HG03460 (cell line): ENCODE measurements around the gene SMPD1.
A peak's percentile ranks its signal among the peaks of the same experiment; 100 is the strongest.

Experiments
- ATAC-seq: cut with Tn5 transposase; IDR thresholded peaks from one replicate; pipeline ENCODE4 v1.9.1; 2021; ENCODE audit not compliant: unreplicated experiment

The SMPD1 gene

DNA sequence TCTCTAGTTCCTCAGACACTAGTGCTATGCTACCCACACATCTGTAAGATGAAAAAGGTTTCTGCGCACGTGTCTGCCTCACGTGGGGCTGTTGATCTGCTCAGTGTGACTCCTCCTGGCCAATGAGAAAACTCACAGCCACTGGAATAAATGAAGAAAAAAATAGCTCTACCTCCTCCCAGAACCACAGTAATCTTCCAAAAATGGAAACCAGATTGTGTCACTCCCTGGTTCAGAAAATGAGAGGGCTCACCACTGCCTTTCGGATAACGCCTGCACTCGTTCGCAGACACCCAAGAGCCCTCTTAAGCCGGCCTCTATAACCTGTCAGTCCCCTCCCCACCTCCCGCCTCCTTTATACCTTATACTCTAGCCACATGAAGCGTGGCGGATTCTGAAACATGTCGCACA is 23.5 kb downstream of the SMPD1 start:
- no peak for ATAC-seq

DNA sequence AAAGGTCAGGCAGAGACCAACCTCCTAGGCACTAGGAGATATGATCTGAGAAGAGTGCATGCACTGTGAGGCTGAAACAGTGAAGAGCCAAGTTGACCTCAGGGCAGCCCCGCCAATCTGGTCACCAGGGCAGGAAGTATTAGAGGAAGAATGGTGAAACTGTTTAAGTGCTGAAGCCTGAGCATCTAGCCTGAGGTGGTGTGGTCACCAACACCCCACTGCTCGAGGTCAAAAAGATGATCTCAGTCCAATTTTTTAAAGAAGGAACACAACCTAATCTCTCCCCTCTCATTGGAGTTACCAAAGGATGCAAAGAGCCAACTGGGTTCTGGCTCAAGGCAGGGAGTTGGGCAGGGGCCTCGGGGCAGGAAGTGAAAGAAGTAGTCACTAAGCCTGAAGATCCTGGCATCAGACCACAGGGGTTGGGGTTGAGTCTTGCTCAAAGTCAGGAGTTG is 24.6 kb downstream of the SMPD1 start:
- peak; percentile 45 for ATAC-seq

DNA sequence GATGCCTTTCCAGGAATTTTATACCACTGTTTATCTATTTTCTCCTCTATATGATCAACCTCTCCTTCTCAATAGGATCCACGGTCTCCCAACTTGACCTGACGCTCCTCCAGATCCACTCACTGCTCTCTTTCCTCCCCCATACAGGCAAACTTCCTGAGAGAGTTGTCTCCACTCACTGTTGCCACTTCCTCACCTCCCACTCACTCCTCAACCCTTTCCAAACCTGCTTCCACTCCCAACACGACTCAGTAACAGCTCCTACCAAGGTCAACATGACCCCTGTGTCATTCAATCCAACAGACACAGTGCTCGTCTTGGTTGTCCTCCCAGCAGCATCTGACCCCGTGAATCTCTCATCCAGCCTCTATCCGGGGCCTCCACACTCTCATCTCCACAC is 25.5 kb downstream of the SMPD1 start:
- no peak for ATAC-seq

DNA sequence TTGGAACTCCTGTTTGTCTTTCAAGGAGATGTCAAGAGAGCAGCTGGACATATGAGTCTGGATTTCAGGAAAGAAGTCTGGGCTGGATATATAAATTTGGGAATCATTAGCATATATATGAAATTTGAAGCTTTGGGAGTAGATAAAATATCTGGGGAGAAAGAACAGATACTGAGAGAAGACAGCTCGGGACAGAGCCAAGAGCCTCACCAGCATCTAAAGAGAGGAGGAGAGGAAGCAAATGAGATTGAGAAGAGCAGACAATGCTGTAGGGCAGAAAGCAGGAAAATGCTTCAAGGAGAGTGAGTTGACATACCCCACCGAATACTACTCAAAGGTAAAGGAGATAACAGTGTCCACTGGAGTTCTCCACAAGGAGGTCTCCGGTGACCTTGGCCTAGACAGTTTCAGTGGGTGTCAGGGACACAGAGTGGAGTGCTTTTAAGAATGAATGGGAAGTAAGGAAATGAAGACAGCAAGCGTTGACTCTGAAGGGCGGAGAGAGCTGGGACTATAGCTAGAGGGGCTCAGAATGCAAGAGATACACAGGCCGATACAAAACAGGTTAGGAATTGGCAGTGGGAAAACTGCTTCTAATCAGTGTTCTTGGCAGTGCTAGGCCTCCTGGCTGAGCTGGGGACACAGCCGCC is 27.8 kb downstream of the SMPD1 start:
- ATAC-seq = no peak

DNA sequence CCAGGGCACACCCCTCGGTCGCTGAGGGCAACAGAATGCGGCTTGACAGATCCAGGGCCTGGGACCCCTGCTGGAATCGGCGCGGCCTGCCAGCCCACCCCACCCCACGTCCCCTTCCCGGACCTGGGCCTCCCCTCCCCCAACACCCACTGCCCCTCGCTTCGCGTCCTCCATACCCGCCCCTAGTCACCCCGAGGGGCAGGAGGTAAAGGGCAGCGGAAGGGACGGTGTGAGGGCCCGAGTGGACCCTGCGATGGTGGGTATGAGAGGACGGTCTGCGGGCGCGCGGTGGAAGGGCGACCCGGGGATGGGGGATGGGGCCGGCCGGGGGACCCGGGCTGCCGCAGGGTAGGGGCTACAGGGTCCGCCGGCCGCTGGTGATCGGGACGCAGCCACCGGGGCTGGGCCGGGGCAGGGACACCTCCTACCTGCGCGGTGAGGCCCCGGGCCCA is 28.3 kb downstream of the SMPD1 start:
- no peak for ATAC-seq

DNA sequence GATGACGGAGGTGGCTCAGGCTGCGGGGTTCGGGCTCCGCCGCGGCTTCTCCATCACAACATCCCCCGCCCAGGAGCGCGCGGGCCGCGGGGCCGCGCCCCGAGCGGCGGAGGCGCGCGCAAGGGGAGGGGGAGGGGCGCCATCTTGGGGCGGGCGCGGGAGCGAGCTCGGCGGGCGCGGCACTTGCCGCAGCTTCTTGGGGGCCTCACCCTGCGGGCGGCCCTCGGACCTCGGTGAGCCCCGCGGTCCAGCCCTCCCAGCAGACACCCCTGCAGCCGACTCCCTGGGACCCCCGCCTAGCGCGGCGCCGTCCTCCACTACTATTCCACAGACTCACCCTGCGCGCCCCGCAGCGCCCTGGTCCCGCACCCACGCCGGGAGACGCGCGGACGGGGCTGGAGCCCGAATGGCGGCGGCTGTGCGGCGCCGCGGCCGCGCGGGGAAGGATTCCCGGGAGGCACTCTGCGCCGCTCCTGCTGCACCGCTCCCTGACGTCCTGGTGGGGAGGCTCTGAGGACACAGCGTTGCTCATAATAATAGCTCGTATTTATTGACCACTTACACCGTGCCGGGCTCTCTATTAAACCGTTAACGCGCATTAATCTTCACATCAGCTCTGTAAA is 28.8 kb downstream of the SMPD1 start, which contains the start of gene APBB1:
APBB1 (minus strand) TSS at position 86 of the 623 bp plus-strand sequence. CDS start 7,747 bp downstream, outside the sequence.
- ATAC-seq = no peak

DNA sequence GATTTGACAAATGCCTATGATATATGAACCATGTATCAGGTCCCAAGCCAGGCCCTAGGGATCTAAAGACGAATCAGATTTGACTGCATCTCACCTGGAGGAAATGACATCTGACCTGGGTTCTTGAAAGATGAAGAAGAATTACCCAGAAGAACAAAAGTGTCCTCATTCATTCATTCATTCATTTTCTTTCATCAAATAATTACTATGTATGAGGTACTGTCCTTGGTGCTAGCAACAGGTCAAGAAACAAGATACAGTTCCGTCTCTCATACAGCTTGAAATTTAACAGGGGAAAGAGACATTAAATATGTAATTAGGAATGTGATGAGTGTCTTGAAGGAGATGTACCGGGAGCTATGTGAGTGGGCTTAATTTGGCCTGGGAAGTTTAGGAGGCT is 30.4 kb downstream of the SMPD1 start:
- ATAC-seq = no peak

DNA sequence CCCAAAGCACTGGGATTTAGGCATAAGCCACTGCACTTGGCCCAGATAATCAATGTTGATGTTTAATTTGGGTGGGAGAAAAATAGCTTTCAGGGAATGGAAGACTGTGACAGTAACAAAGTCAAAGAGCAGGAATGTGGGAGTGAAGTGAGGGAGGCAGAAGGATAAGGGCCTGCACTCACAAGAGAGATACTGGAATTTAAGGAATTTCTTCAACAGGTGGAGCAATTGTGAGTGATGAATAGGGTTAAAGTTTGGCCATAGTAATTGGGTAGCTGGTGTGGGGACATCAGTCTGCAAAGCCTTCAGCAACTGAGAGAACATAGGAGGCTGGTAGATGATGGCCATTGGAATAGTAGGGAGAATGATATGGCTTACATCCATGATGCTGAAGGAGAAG is 37.2 kb downstream of the SMPD1 start:
- ATAC-seq = no peak

DNA sequence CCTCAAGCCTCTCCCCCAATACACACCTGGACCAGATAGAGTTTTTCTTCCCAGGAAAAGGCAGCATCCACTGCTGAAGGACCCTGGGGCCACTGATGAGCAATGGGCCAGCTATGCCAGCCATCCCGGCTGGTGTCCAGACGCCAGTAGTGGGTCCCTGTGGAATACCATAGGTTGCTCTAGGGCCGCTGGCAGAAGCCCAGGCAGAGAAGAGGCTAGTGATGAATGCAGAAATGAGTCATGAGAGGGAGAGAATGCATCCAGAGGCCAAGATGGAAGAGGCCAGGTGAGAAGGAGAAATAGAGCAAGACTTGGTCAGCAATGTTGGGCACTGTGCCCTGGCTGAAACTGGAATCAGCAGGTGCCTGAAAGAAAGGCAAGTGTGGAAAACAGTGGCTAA is 41.6 kb downstream of the SMPD1 start:
- no peak for ATAC-seq

DNA sequence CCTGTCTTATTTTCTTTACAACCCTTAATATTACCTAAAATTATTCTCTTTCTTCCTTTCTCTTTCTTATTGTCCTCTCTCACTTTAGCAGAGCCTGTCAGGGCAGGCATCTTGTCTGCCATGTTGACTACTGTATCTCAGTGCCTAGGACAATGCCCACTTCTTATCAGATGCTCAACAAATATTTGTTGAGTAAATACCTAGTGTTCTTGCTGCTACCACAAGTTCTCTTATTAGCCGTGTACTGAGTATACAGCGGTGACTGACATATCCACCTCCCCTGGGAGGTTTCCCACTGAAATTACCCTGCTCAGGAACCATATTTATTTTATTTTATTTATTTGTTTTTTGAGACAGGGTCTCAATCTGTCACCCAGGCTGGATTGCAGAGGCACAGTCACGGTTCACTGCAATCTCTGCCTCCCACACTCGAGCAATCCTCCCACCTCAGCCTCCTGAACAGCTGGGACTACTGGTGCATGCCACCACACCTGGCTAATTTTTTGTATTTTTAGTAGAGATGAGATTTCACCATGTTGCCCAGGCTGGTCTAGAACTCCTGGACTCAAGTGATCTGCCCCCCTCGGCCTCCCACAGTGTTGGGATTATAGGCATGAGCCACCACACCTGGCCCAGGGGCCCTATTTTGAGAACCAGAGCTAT is 43.9 kb downstream of the SMPD1 start:
- ATAC-seq = no peak

DNA sequence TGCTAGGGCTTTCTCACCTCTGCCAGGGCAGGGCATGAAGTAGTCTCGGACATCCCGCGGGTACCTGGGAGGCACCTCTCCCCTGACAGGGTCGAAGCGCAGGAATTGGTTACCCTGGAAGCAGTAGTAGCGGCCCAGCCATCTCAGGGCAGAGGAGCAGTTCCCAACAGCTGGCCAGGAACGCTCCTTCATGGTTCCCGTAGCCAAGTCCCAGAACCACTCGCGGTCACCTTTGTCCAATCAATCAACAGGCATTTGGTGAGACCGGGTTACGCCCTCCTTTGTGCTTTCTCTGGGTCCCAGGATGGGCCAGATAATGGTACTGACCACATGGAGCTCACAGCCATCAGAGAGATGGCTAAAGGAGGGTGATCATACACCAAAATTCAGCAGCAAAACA is 47.1 kb downstream of the SMPD1 start:
- no peak for ATAC-seq

DNA sequence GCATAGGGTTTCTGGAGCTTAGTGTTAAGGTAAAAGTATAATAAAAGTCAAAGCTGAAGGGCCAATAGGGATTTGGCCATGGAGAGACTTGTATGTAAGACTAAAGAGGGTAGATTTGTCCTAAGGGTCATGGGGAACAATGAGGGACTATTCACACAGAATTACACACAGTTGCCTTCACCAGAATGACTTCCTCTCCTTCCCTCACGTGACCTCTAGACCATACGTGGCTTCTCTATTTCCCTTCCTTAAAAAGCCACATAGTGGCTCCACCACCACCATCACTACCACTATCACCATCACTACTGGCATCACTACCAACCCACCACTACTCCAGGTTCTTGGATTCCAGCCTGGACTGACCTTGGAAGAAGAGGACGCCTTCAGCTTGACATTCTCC is 47.7 kb downstream of the SMPD1 start:
- ATAC-seq = no peak

DNA sequence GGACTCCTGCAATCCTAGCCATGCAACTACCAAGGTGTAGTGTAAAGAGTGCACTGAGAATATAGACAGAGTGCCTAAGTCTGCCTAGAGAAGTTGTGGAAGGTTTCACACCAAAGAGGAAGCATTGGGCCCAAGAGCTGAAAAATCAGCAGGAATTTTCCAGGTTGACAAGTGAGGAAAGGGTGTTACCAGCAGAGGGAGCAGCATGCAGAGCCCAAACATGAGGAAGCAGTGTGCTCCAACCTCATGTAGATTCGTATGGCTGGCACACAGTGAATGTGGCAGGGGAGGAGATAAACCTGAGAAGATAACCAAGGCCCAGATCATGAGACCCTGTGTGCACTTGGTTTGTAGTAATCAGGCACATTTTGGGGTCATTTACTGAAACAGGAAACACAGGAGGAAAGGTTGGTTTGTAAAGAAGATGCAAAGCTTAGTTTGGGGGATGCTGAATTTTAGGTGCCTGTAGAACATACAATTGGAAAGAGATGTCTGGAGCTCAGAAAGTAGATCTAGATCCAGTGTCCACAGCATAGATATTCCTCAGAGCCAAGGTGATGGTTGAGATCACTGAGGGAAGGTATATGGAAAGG is 48.8 kb downstream of the SMPD1 start:
- ATAC-seq = no peak

DNA sequence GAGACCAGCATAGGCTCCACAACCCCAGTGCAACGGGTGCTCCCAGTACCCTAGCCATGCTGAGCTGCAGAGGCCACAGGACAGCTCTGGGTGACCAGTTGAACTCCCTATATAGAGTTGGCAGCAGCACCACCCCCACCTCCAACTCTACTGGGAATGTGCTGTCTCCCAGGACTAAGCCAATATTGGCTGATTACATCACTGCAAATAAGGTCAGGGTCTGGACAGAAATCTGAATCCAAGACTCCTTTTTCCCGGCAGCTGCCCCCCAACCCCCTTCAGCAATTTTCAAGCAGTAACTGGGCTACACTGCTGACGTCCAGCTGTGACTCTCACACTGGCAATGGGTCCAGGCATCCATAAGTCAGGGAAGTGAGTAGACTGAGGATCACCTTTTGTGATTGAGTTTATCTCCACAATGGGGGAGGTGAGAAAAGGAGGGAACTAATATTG is 50.7 kb downstream of the SMPD1 start, which contains the start of gene HPX:
HPX (minus strand) TSS at position 82 of the 453 bp plus-strand sequence; CDS start at position 58, 24 bp downstream.
- no peak for ATAC-seq

DNA sequence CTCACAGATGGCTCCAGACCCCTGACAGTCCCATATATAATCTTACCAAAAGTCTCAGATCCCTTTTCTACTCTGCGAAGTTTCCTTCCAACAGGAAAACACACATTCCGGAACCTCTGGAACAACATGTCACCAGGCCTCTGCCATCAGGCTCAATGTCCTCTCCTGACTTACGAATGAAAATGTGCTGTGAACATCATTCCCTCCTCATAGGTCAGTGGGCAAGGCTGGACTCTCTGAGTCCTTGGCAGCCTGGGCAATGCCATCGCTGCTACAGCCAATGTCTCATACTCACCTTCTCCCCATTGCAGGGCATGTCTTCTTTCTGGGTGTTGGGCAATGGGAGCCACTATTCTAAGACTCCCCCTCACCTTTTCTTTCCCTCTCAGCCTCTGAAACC is 52.2 kb downstream of the SMPD1 start:
- ATAC-seq = no peak

DNA sequence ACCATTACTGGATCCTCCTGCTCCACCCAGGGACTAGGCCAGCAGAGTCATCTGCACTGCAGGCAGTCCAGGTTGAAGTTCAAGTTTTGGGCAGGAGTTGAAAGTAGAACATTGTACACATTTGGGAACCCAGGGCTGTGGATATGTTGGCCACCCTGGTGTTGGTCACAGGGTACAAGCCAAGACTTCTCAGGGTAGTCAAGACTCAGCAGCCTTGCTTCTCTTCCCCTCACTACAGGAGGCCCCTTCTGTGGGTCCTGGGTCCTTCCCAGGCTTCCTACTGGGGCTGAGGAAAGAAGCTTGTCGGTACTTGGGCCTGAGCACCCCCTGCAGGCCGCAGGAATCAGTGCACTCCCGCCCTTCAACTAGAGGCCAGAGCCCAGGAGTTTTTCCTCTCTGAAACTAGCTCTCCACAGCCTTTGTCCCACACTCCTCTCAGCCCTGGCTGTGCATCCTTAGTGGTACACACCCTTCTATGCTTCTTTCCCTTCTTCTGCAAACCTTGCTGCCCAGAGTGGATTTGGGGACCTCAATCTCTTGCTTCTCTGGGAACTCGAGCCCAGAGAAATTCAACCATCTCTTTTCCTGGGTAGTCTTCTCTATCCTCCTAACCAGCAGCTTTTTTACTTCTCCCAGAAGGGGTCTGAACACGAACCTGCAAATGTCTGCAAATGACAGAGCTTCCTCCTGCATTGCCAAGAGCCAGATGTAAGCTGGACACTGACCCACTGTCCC is 53.2 kb downstream of the SMPD1 start:
- ATAC-seq = peak; percentile 84
